H1 (cell line): ENCODE results near the gene ZBTB14.

ENCODE experiments used
- CBX5 ChIP-seq: fragments of 300-800, 300-1000 bp; sonication (generic); IDR thresholded peaks from 2 replicates; pipeline ENCODE4 v1.7.1; 2016; ENCODE audit warnings: antibody characterized with exemption, low read length, low read depth
- EGR1 ChIP-seq: IDR thresholded peaks from 2 replicates; pipeline ENCODE4 v1.6.1; 2011; ENCODE audit warnings: low read depth, low read length, borderline replicate concordance
- FOSL1 ChIP-seq: IDR thresholded peaks from 2 replicates; pipeline ENCODE4 v1.6.1; 2011; ENCODE audit warnings: mild to moderate bottlenecking, low read depth, low read length, moderate library complexity; ENCODE audit not compliant: insufficient read depth
- GTF2F1 ChIP-seq: IDR thresholded peaks from 2 replicates; pipeline ENCODE4 v1.6.1; 2012; ENCODE audit warnings: low read depth, low read length, improper control_type of control experiment, borderline replicate concordance
- POLR2A ChIP-seq, 2 experiments: IDR thresholded peaks; 1 replicate in 1 of 2; 2 replicates in 1 of 2; pipeline ENCODE4 v1.6.1; 2011; ENCODE audit warnings: low read depth in 2 of 2, low read length in 2 of 2, mild to moderate bottlenecking in 2 of 2; ENCODE audit errors: control extremely low read depth in 1 of 2
- SAP30 ChIP-seq: fragments of 300-600 bp; sonication (generic); IDR thresholded peaks from 2 replicates; pipeline ENCODE4 v1.7.1; 2012; ENCODE audit warnings: low read length, moderate library complexity, mild to moderate bottlenecking, inconsistent platforms; ENCODE audit not compliant: insufficient read depth, insufficient replicate concordance
- TF ChIP-seq, protein P1 (sequence below): IDR thresholded peaks from 2 replicates; pipeline ENCODE4 v1.6.1; 2012; ENCODE audit warnings: low read length, inconsistent platforms
- TF ChIP-seq, protein P2 (sequence below), 3 experiments: IDR thresholded peaks; 1 replicate in 2 of 3; 2 replicates in 1 of 3; pipeline versions ENCODE4 v1.5.1 to v1.6.1; 2011; ENCODE audit warnings: low read length in 3 of 3, mild to moderate bottlenecking in 3 of 3, inconsistent platforms in 2 of 3, low read depth in 1 of 3, moderate library complexity in 1 of 3; ENCODE audit not compliant: insufficient read depth in 1 of 3; ENCODE audit errors: control extremely low read depth in 1 of 3

DNA sequence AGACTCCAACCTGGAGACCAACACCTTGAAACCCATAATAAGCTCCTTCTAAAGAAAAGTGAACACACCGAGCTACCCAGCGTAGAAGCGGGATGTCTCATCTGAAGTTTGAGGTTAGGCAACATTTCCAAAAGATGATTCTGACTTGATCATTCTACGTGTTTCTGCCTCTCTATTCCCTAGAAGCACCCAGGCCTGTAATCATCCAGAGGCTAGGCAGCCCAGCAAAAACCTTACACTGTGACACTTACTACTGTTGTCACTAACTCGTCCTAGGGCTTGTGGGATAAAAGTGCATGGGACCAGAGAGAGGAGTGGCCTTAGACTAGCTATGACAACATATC lies 1.4 kb downstream of the ZBTB14 start:
- TF ChIP-seq EGR1 (no peak), POLR2A (IDR thresholded peaks at IDR 0.05; ENCODE audit: control extremely low read depth in 1 of 2, low read depth in 2 of 2, low read length in 2 of 2) (no peak), SAP30 (no peak), FOSL1 (no peak), GTF2F1 (no peak), CBX5 (no peak)
- TF ChIP-seq, protein P1, sequence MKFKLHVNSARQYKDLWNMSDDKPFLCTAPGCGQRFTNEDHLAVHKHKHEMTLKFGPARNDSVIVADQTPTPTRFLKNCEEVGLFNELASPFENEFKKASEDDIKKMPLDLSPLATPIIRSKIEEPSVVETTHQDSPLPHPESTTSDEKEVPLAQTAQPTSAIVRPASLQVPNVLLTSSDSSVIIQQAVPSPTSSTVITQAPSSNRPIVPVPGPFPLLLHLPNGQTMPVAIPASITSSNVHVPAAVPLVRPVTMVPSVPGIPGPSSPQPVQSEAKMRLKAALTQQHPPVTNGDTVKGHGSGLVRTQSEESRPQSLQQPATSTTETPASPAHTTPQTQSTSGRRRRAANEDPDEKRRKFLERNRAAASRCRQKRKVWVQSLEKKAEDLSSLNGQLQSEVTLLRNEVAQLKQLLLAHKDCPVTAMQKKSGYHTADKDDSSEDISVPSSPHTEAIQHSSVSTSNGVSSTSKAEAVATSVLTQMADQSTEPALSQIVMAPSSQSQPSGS: no peak
- TF ChIP-seq, protein P2, sequence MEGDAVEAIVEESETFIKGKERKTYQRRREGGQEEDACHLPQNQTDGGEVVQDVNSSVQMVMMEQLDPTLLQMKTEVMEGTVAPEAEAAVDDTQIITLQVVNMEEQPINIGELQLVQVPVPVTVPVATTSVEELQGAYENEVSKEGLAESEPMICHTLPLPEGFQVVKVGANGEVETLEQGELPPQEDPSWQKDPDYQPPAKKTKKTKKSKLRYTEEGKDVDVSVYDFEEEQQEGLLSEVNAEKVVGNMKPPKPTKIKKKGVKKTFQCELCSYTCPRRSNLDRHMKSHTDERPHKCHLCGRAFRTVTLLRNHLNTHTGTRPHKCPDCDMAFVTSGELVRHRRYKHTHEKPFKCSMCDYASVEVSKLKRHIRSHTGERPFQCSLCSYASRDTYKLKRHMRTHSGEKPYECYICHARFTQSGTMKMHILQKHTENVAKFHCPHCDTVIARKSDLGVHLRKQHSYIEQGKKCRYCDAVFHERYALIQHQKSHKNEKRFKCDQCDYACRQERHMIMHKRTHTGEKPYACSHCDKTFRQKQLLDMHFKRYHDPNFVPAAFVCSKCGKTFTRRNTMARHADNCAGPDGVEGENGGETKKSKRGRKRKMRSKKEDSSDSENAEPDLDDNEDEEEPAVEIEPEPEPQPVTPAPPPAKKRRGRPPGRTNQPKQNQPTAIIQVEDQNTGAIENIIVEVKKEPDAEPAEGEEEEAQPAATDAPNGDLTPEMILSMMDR (IDR thresholded peaks at IDR 0.05; ENCODE audit: control extremely low read depth in 1 of 3, insufficient read depth in 1 of 3, low read depth in 1 of 3, low read length in 3 of 3): no peak
